GM19351 (cell line): ENCODE results near the gene NAALADL1.

Experiments
- ATAC-seq: cut with Tn5 transposase; IDR thresholded peaks from one replicate; pipeline ENCODE4 v1.9.1; 2021; ENCODE audit warnings: mild to moderate bottlenecking, moderate library complexity; ENCODE audit not compliant: unreplicated experiment

NAALADL1 gene

GRCh38 chr11:65058419-65059054, at the start of gene NAALADL1:
Gene NAALADL1 (minus strand): TSS chr11:65058553. CDS start chr11:65058521, 32 bp downstream.
- ATAC-seq, result no peak

- ATAC-seq, result no peak
Measured at GRCh38 chr11:65107751-65108468, 49.6 kb upstream of the NAALADL1 start.

- ATAC-seq, result no peak
Measured at GRCh38 chr11:65107078-65107477, 48.7 kb upstream of the NAALADL1 start.

- ATAC-seq, result no peak
Measured at GRCh38 chr11:65104628-65105027, 46.3 kb upstream of the NAALADL1 start.

GRCh38 chr11:65103476-65103875, 45.1 kb upstream of the NAALADL1 start:
- ATAC-seq, result no peak

GRCh38 chr11:65102142-65103095, 44.1 kb upstream of the NAALADL1 start:
- no peak for ATAC-seq

GRCh38 chr11:65100674-65101350, 42.5 kb upstream of the NAALADL1 start:
- ATAC-seq, result no peak

- ATAC-seq, result no peak
Measured at GRCh38 chr11:65096926-65097325, 38.6 kb upstream of the NAALADL1 start.

- ATAC-seq, result peak; percentile 92
Measured at GRCh38 chr11:65095974-65096806, 37.8 kb upstream of the NAALADL1 start, which contains the start of gene VPS51. Gene VPS51 (plus strand): TSS chr11:65096214. CDS start chr11:65096251, 37 bp downstream.

GRCh38 chr11:65095427-65095826, 37.1 kb upstream of the NAALADL1 start:
- ATAC-seq, result no peak

- no peak for ATAC-seq
Measured at GRCh38 chr11:65090628-65091027, 32.3 kb upstream of the NAALADL1 start.

- ATAC-seq, result no peak
Measured at GRCh38 chr11:65089621-65090020, 31.3 kb upstream of the NAALADL1 start.

- ATAC-seq, result no peak
Measured at GRCh38 chr11:65087827-65088226, 29.5 kb upstream of the NAALADL1 start.

GRCh38 chr11:65087216-65087615, 28.9 kb upstream of the NAALADL1 start:
- no peak for ATAC-seq

- no peak for ATAC-seq
Measured at GRCh38 chr11:65086809-65087208, 28.5 kb upstream of the NAALADL1 start.

- no peak for ATAC-seq
Measured at GRCh38 chr11:65085446-65085845, 27.1 kb upstream of the NAALADL1 start.

GRCh38 chr11:65084598-65085375, 26.4 kb upstream of the NAALADL1 start:
- no peak for ATAC-seq

- ATAC-seq, result peak; percentile 80
Measured at GRCh38 chr11:65083834-65084597, 25.7 kb upstream of the NAALADL1 start, which contains the start of the genes CDCA5 and ZFPL1. Gene CDCA5 (minus strand): TSS chr11:65084040. CDS start chr11:65083978, 62 bp downstream. Gene ZFPL1 (plus strand): TSS chr11:65084222. CDS start chr11:65084699, 477 bp downstream.
